GM18526 (cell line): Measurements from ENCODE around the gene TSGA10.

Experiments used
- POLR2A ChIP-seq: IDR thresholded peaks from 3 replicates; pipeline ENCODE4 v1.6.1; 2011; ENCODE audit not compliant: insufficient read length; ENCODE audit errors: extremely low read depth

Gene TSGA10

GRCh38 chr2:99035920-99036319 lies 118.8 kb downstream of the TSGA10 start:
- TF ChIP-seq POLR2A = no peak

- no peak for TF ChIP-seq POLR2A
Observed at GRCh38 chr2:99032786-99033185, 122.0 kb downstream of the TSGA10 start.

DNA sequence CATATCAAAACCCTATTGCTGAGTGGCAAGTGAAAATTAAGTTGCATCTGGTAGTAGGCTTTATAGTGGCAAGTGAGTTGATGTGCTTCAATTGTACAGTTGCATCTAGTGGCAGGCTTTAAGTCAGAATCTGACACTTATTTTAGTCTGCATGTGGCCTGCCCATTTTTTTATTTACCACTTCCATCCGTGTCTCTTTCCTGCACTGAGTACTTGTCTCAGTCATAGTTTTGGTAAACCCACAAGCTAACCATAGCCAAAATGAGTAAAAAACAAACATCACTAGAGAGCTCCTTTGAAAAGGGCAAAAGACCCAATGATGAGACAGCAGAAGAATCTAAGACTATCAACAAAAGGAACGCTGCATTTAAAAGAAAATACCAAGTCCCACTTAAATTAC lies 122.7 kb downstream of the TSGA10 start:
- no peak for TF ChIP-seq POLR2A

DNA sequence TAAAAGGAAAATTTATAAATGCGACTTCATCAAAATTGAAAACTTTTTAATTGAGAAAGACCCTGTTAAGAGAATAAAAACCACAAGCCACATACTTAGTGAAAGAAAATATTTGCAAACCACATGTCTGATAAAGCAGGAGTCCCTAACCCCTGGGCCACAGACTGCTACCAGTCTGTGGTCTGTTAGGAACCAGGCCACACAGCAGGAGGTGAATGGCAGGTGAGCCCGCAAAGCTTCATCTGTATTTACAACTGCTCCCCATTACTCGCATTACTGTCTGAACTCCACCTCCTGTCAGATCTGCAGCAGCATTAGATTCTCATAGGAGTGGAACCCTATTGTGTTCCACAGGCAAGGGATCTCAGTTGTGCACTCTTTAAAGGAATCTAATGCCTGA lies 123.3 kb downstream of the TSGA10 start:
- TF ChIP-seq POLR2A = no peak

GRCh38 chr2:99028558-99028957 lies 126.2 kb downstream of the TSGA10 start:
- TF ChIP-seq POLR2A = no peak

- no peak for TF ChIP-seq POLR2A
Observed at GRCh38 chr2:99027856-99028255, 126.9 kb downstream of the TSGA10 start.

DNA sequence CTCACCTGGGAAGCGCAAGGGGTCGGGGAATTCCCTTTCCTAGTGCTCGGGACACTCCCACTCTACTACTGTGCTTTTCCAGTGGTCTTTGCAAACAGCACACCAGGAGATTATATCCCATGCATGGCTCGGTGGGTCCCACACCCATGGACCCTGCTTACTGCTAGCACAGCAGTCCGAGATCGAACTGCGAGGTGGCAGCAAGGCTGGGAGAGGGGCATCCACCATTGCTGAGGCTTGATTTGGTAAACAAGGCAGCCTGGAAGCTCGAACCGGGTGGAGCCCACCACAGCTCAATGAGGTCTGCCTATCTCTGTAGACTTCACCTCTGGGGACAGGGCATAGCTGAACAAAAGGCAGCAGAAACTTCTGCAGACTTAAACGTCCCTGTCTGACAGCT lies 154.0 kb downstream of the TSGA10 start:
- no peak for TF ChIP-seq POLR2A

GRCh38 chr2:98985905-98986666 lies 168.7 kb downstream of the TSGA10 start:
- TF ChIP-seq POLR2A = no peak

DNA sequence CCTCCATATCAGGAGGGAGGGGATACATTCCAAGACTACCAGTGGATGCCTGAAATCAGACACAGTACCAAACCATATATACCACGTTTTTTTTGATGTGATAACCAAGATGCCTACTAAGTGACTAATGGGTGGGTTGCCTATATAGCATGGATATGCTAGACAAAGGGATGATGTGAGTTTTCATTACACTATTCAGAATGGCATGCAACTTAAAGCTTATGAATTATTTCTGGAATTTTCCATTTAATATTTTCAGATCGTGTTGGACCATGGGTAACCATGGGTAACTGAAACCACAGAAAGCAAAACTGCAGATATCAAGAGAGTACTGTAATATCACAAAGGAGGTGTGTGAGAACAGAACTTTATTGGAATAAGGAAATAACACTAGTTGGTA lies 179.1 kb downstream of the TSGA10 start:
- no peak for TF ChIP-seq POLR2A

GRCh38 chr2:98972582-98973167 lies 182.1 kb downstream of the TSGA10 start:
- TF ChIP-seq POLR2A = no peak

DNA sequence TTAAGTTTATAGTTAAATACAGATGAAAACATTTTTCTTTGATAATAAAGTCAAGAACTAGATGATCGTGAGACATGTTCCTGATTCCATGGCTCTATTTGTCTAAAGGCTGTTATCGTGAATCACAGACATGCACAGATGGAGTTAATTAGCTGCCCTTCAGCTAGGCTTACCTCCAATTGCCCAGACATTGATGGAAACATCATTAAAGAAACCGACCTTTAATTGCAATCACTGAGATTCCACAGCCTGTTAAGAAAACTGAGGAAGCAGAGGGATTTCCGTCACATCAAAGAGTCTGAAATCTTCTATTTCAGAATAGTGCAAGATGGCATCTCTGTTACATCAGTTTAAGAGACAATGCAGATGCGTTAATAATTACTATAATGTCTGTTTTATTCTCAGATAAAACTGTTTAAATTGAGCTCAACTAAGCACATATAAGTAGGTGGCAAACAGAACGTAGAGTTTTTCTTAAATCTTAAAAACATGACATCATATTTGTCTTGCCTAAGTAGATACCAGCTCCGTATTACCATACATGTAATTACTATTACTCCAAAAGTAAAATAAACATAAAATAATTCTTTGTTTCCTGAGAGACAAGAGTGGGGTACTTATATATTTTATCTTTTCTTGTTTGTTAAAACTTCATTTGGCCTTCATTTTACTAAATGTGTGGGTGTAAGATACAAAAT lies 194.8 kb downstream of the TSGA10 start:
- no peak for TF ChIP-seq POLR2A

DNA sequence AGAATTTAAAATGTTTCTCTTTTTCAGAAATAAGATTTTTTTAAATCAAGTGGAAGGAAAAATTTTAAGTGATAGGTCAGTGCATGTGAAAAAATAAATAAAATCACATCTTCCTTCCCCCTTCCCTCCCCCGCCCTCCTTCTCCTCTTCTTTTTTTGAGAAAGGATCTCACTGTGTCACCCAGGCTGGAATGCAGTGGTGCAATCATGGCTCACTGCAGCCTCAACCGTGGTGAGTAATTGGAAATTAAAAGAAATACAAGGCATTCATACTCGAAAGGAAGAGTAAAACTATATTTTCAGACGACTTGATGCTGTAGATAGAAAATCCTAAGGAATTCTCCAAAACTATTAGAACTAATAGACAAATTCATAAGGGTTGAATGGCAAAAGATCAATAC lies 201.8 kb downstream of the TSGA10 start:
- TF ChIP-seq POLR2A = no peak

- no peak for TF ChIP-seq POLR2A
Observed at GRCh38 chr2:98948956-98949739, 205.6 kb downstream of the TSGA10 start.

DNA sequence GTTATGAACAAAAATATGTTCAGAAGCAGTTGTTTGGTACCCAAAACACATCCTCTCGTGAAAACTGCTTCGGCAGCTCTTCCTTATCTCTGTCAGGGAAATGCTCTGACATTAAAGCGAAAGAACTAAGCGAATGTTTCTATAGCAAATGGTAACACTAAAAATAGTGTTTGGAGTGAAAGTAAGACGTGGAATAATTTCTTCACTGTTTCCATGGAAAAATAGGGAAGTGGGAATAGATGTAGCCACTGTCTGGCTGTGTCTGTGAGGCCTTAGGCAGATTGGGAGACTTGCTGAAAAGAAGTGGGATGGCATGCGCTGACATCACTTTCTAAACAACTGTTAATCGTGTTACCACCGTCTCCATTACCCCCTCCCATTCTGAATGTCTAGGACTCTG lies 207.2 kb downstream of the TSGA10 start:
- no peak for TF ChIP-seq POLR2A
